Thyroid gland (tissue), 4 donors: ENCODE measurements around the gene KCNJ18.
"Not testable (repeated sequence)": the region's sequence is repeated elsewhere in the genome, so short reads cannot be mapped to it uniquely, and the experiment has no call there.

ENCODE experiments used
- CTCF ChIP-seq, 6 experiments: fragments of 200-600 bp in 3 of 6; fragments of 450-650 bp in 3 of 6; sonication (generic) in 3 of 6; IDR thresholded peaks; one replicate each; pipeline ENCODE4 v1.5.1; 2016 to 2019; ENCODE audit warnings: antibody characterized with exemption in 6 of 6, mild to moderate bottlenecking in 2 of 6, inconsistent platforms in 1 of 6, moderate library complexity in 1 of 6
- POLR2A ChIP-seq, 2 donors: fragments of 450-650 bp; IDR thresholded peaks; one replicate each; pipeline ENCODE4 v1.6.1; 2017; ENCODE audit warnings: antibody characterized with exemption in 2 of 2, mild to moderate bottlenecking in 2 of 2, moderate library complexity in 1 of 2

- not testable (repeated sequence) for TF ChIP-seq CTCF, POLR2A (IDR thresholded peaks at IDR 0.05)
Measured at GRCh38 chr17:21707711-21708611, 15.6 kb downstream of the KCNJ18 start.
